ENCODE measurements around the gene THAP8. TPM values are rescaled to one million over a fixed set of nuclear protein-coding genes. Genes with fewer than 3 reads are reported as not detected.

Gene THAP8
- total RNA-seq, 4 donors from 2014 or later: 4.6 to 6.5 (median 6.2) TPM; not detected in 1

DNA sequence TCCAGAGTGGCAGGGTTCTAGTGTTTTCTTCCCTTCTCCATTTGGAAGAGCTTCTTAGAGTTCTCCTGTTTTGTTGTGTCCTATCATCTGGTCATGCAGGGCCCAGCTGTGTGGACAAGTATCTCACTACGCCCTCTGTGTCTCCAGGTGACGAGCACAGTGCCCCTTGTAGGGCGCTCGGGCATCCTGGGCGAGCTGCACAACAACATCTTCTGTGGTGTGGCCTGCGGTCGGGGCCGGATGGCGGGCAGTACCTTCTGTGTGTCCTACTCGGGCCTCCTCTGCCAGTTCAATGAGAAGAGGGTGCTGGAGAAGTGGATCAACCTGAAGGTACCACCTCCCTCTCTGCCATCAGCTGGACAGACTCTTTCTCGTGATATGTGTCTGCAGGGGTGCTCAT, 13.6 kb upstream of the THAP8 start:
- DNase-seq: no peak
- no peak for TF ChIP-seq POLR2A (IDR thresholded peaks at IDR 0.05)
- TF ChIP-seq, protein P1, sequence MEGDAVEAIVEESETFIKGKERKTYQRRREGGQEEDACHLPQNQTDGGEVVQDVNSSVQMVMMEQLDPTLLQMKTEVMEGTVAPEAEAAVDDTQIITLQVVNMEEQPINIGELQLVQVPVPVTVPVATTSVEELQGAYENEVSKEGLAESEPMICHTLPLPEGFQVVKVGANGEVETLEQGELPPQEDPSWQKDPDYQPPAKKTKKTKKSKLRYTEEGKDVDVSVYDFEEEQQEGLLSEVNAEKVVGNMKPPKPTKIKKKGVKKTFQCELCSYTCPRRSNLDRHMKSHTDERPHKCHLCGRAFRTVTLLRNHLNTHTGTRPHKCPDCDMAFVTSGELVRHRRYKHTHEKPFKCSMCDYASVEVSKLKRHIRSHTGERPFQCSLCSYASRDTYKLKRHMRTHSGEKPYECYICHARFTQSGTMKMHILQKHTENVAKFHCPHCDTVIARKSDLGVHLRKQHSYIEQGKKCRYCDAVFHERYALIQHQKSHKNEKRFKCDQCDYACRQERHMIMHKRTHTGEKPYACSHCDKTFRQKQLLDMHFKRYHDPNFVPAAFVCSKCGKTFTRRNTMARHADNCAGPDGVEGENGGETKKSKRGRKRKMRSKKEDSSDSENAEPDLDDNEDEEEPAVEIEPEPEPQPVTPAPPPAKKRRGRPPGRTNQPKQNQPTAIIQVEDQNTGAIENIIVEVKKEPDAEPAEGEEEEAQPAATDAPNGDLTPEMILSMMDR (IDR thresholded peaks at IDR 0.05): no peak
- H3K4me1 ChIP-seq: no peaks in the 10 kb centered on the region
- no peaks in the 10 kb centered on the region for H3K27me3 ChIP-seq
- H3K27ac ChIP-seq: no peak overlapping the region
- no peak overlapping the region for H3K4me3 ChIP-seq
- intact Hi-C loops (cut with DNase I; ENCODE audit: low total_unique reads): no loop called here
- no peaks in the 10 kb centered on the region for H3K36me3 ChIP-seq
- H3K9me3 ChIP-seq: no peaks in the 10 kb centered on the region

- no peak for TF ChIP-seq POLR2A (IDR thresholded peaks at IDR 0.05)
- TF ChIP-seq, protein P1 (IDR thresholded peaks at IDR 0.05): no peak
- intact Hi-C loops (cut with DNase I; ENCODE audit: low total_unique reads): no loop called here
- H3K27ac ChIP-seq: no peak overlapping the region
- H3K36me3 ChIP-seq: no peaks in the 10 kb centered on the region
- H3K9me3 ChIP-seq: no peaks in the 10 kb centered on the region
- no peaks in the 10 kb centered on the region for H3K27me3 ChIP-seq
- no peak overlapping the region for H3K4me3 ChIP-seq
- no peaks in the 10 kb centered on the region for H3K4me1 ChIP-seq
- no peak for DNase-seq
These were observed 10.7 kb upstream of the THAP8 start for GRCh38 chr19:36064826-36065225.

DNA sequence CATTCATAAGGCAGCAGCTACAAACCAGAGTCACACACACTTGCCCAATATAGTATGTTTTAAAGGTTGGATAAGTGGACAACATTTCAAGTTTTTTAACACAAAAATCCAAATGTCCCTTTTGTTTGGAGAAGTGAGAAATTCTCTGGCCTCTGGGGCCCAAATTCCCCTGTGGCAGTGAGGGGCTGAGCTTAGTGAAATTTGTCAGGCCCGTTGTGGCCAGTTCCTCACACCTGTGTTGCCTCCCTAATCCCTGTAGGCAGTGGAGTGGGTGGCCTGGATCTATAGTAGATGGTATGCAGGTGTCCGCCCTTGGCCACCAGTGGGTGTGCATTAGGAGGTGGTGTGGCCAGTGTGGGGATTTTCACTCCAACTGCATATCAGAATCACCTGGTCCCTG, 7.3 kb upstream of the THAP8 start:
- intact Hi-C loops (cut with DNase I; ENCODE audit: low total_unique reads): no loop called here
- no peak overlapping the region for H3K4me3 ChIP-seq
- H3K36me3 ChIP-seq: no peaks in the 10 kb centered on the region
- H3K27ac ChIP-seq: no peak overlapping the region
- H3K4me1 ChIP-seq: no peaks in the 10 kb centered on the region
- TF ChIP-seq, protein P1 (IDR thresholded peaks at IDR 0.05): no peak
- TF ChIP-seq POLR2A (IDR thresholded peaks at IDR 0.05): no peak
- no peaks in the 10 kb centered on the region for H3K9me3 ChIP-seq
- DNase-seq: no peak
- no peaks in the 10 kb centered on the region for H3K27me3 ChIP-seq

DNA sequence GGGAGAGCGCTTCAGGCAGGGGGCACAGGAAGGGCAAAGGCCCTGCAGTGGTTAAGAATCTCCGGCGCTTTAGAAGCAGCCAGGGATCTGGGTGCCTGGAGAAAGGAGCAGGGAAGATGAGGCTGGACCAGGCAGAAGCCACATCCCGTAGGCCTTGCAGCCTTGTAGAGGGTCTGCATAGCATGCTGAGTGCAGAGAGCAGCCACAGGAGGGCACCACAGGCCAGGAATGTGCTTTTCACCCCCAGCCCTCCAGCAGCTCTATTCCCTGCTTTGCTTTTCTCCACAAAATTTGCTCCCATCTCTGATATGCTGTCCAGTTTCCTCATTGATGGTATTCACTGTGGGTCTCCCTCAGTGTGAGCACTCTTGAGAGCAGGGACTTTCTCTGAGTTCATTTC, 6.3 kb upstream of the THAP8 start:
- H3K4me1 ChIP-seq: peaks cover 0 to under 1% of the 10 kb centered on the region in 2 donors
- no peaks in the 10 kb centered on the region for H3K27me3 ChIP-seq
- H3K27ac ChIP-seq: no peak overlapping the region
- TF ChIP-seq, protein P1 (IDR thresholded peaks at IDR 0.05): peak in 3 of 4 experiments; percentile 35 to 71 (median 44)
- TF ChIP-seq POLR2A (IDR thresholded peaks at IDR 0.05): no peak
- H3K9me3 ChIP-seq: no peaks in the 10 kb centered on the region
- DNase-seq: peak; percentile 35 to 41
- H3K4me3 ChIP-seq: no peak overlapping the region
- H3K36me3 ChIP-seq: no peaks in the 10 kb centered on the region
- intact Hi-C loops (cut with DNase I; ENCODE audit: low total_unique reads): no loop called here

DNA sequence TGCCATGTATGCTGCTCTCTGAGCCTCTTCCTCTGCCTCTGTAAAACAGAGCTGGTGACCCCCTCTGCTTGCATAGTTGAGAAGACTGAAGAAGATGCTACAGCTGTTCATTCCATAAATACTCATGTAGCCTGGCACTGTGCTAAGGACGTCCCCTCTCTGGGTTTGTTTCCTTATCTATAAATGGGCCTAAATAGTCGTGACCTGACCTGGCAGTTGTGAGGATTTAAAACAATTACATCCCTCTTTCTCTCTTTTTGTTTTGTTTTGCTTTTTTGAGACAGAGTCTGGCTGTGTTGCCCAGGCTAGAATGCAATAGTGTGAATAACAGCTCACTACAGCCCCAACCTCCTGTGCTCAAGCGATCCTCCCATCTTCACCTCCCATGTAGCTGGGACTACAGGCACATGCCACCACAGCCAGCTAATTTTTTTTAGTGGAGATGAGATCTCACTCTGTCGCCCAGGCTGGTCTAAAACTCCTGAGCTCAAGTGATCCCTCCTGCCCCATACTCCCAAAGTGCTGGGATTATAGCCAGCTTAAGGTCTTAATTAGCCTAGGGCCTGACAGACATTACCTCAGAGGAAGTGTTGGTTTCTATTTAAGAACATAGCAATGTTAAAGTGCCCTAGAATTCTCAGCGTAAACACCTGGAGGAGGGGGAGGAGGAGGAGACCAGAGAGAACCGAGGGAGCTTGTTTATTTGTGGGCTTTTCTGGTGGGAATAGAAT, 5.3 kb upstream of the THAP8 start:
- no peak for DNase-seq
- TF ChIP-seq POLR2A (IDR thresholded peaks at IDR 0.05): no peak
- TF ChIP-seq, protein P1 (IDR thresholded peaks at IDR 0.05): no peak
- Histone ChIP-seq H3K27me3 (no peaks in the 10 kb centered on the region), H3K27ac (no peak overlapping the region), H3K36me3 (no peaks in the 10 kb centered on the region), H3K4me1 (peaks cover 0 to 7% of the 10 kb centered on the region in 2 donors), H3K4me3 (no peak overlapping the region), H3K9me3 (no peaks in the 10 kb centered on the region)
- intact Hi-C loops (cut with DNase I; ENCODE audit: low total_unique reads): loop anchor here (10.0 kb wide), 1 partner anchor 55 kb away; the partner anchor contains the start of genes OVOL3, POLR2I and TBCB

Measured in uterus (tissue), 4 donors.